ENCODE measurements around the gene EXOC6B.
"Not testable (repeated sequence)": the region's sequence is repeated elsewhere in the genome, so short reads cannot be mapped to it uniquely, and the experiment has no call there.

Gene EXOC6B

GRCh38 chr2:72548081-72548764 is 277.6 kb downstream of the EXOC6B start:
- DNase-seq (ENCODE audit: low spot score) = no peak

DNA sequence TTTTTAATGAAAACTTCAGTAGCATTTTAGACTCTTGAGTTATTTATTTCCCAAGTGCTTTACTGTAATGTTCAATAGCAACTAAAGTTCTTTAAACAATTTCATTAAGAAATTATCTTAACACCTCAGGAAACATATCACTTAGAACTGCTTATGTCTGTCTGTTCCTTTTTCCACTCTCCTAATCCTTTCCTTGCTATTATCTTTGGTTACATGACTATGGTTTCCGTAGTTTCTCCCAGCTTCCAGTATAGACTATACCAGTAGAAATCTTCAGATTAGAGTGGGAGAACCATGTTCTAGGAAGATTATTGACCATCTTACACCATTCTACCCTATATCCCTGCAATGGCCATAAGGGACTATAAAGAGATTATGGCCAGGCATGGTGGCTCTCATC is 280.0 kb downstream of the EXOC6B start:
- DNase-seq (ENCODE audit: low spot score) = no peak

- DNase-seq (ENCODE audit: low spot score) = no peak
These were observed 281.3 kb downstream of the EXOC6B start for GRCh38 chr2:72544554-72544953.

DNA sequence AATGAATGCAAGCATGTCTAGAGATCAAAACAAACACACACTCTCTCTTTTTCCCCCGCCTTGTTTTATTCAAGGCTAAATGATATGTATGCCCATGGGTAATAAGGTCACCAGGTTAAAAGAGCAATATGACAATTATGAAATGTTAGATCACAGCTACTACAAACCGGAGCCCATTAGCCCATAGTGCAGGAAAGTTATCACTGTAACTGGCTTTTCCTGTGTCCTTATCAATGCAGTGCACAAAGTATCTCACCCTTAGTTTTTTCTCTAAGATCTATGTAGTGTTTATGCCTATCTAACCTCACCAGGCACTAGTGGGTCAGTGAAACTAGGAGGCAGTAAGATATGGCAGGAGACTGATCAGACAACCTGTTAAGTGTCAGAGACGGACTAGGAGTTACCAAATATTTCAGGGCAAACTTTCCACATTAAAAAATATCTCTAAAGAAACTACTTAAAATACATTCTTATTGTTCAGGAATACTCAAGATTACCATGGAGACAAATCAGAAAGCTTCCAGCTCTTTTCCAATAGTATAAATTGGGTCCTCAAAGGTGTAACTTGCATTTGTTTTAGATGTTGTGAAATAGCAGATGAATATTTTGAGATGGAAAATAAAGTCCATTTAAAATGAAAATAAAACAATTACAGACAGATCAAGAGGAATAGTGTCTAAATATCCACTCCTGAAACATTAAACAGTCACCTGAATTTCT is 282.2 kb downstream of the EXOC6B start:
- DNase-seq (ENCODE audit: low spot score) = no peak

DNA sequence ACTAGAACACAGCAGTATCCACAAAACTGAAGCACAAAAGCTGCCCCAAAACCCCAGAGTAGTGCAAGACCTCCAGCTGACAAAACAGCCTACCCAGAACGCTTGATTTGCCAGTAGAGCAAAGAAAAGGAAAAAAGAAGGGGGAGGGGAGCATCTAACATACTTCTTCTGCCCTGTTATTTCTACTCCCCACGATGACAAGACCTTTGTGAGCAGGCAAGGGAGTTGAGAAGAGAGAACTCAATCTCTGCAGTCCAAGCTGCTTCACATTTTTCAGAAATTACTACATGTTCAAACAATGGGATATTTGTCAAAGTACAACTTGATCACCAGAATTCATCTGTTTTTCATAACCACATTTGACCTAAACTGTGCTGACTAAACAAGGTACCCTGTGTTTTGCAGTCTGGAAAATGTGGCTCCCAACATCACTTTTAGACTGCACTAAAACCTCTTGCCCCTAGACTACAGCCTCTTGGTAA is 286.7 kb downstream of the EXOC6B start:
- no peak for DNase-seq (ENCODE audit: low spot score)

DNA sequence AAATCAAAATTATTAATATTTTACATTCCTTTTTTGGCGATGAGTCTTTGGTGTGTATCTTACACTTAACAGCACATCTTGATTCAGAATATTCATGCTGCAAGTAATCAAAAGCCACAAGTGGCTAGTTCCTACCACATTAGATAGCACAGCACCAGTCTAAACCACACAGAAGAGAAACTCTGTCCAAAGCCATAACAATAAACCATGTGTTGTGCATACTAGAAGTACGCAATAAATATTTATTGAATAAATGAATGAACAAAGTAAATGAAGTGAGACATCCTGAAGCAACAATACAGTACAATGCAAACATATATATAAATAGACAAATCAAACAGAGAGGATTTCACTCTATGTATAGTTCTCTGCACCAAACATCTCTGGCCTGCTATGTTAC is 287.3 kb downstream of the EXOC6B start:
- no peak for DNase-seq (ENCODE audit: low spot score)

DNA sequence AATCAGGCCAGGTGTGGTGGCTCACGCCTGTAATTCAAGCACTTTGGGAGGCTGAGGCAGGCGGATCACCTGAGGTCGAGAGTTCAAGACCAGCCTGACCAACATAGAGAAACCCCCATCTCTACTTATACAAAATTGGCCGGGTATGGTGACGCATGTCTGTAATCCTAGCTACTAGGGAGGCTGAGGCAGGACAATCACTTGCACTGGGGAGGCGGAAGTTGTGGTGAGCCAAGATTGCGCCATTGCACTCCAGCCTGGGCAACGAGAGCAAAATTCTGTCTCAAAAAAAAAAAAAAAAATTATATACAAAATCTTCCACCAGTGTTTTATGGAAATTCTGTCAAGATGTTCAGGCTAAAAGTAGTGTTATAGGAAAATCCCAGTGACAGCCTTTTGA is 290.2 kb downstream of the EXOC6B start:
- DNase-seq (ENCODE audit: low spot score) = not testable (repeated sequence)

- no peak for DNase-seq (ENCODE audit: low spot score)
These were observed 292.1 kb downstream of the EXOC6B start for GRCh38 chr2:72533765-72534164.

DNA sequence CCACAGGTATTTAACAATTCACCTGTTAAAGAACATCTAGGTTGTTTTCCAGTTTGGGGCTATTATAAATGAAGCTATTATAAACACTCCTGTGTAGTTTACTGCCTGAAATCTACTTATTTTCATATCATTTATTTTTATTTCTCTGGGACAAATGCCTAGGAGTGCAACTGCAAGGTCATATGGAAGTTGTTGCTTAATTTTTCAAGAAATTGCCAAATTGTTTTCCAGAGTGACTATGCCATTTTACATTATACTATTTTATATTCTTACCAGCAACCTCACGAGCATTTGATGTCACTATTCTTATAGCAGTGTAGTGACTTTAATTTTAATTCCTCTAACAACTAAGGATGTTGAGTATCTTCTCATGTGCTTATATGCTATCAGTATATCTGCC is 298.4 kb downstream of the EXOC6B start:
- no peak for DNase-seq (ENCODE audit: low spot score)

GRCh38 chr2:72526623-72527022 is 299.2 kb downstream of the EXOC6B start:
- no peak for DNase-seq (ENCODE audit: low spot score)

DNA sequence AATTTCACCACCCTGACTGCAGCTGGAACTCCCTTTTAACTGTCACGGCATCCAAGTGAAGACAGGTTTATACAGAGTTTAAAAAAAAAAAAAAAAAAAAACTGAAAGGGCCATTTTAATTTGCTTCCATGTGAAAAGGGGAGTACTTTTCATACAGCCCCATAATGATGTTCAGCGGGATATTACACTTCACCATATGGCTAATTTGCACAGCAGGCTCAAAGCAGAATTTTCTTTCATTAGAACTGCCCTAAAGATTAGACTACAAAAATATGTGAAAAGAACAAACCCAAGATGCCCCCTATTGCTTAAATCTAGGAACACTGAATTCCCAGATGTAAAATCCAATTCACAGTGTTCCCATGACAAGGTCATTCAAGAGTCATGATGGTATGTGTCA is 301.8 kb downstream of the EXOC6B start:
- no peak for DNase-seq (ENCODE audit: low spot score)

DNA sequence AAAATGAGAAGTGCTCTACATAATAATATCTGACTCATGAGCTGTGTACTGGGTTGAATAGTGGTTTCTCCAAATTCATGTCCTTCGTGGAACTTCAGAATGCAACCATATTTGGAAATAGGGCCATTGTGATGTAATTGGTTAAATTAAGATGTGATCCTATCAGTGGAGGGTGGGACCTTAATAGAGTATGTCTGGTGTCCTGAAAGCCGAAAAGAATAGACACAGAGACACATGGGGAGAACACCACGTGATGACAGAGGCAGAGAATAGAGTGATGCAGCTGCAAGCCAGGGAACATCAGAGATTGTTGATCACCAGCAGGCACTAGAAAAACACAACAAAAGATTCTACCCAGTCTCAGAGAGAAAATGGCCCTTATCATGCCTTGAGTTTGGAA is 310.1 kb downstream of the EXOC6B start:
- no peak for DNase-seq (ENCODE audit: low spot score)

DNA sequence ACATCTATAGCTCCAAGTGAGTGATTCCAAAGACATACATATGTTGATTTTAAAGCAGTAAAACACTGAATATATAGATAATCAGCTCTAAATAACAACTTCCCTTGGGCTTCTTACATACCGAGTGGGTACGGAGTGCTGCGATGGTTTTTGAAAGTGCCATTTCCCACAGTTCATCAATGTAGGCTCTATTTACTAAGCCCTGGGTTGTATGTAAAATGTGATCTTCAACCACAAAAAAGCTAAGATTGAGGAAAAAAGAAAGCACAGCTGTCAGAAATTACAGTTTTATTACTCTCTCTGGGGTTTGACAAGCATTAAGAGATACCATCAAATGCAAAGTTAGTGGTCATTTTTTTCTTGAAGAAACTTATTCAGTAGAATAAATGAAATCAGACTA is 312.8 kb downstream of the EXOC6B start:
- DNase-seq (ENCODE audit: low spot score) = no peak

GRCh38 chr2:72512376-72512775 is 313.5 kb downstream of the EXOC6B start:
- no peak for DNase-seq (ENCODE audit: low spot score)

DNA sequence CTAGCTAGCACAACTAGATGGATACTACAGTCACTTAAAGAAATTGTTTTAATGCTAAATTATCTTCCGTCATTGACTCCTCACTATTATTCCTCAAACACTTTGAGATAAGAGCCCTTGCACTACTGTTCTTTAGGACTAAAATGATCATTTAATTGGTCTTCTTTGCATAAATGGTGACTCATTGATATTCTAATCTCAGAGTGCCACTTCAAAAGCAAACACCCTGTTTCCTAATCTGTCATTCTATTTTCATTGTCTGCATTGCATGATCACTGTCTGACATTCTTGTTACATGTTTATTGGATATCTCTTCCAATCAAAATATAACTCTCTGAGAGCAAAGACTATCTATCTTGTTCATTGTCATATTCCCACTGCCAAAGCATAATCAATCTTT is 313.9 kb downstream of the EXOC6B start:
- no peak for DNase-seq (ENCODE audit: low spot score)

DNA sequence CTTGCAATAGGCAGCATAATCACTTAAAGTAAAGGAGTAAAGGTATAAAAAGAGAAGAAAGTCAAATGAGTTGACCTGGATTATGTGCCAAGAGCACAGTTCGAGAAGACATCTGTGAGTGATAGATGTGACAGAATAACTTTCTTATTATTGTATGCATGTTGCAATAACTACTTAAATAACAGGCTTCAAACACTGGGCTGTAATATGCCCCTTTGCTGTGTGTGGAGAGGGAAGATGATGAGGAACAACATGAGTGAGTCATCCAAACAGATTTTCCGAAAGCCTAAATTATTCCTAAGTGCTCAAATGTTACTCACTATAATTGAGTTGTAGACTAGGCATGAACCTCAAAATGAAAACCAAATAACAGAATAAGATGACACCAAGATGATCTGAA is 328.1 kb downstream of the EXOC6B start:
- DNase-seq (ENCODE audit: low spot score) = no peak

DNA sequence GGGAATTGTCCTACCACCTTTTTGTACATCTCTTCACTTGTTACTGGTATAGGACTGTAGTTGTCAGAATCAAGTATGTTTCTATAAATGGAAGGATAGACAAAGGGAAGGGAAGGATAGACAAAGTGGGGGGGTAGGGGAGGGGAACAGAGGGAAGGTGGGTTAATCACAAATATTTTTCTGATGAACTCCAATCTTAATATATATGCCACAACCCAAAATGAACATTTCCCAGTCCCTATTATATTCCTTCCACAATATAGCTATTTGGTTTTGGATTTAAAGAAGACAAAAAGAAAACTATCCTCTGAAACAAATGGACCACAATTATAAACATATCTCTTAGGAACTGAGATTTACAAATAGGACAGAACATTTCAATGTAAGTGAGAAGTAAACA is 329.4 kb downstream of the EXOC6B start:
- DNase-seq (ENCODE audit: low spot score) = no peak

DNA sequence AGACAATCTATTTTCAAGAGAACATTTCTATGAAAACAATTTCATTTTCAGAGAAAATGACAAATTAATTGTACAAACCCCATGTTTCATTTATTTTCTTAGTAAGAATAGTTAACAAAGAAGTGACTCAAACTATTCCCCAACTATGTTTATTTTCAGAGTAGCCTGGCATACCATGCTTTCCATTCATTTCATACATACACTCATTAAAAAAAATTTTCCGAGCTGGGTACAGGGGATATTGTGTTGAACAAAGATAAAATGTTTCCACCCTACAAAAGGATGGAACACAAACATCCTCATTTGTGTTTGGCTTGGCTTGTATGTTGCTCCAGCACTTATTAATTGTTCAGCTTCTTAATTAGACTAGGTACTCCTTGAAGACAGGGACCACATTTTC is 331.4 kb downstream of the EXOC6B start:
- DNase-seq (ENCODE audit: low spot score) = no peak

DNA sequence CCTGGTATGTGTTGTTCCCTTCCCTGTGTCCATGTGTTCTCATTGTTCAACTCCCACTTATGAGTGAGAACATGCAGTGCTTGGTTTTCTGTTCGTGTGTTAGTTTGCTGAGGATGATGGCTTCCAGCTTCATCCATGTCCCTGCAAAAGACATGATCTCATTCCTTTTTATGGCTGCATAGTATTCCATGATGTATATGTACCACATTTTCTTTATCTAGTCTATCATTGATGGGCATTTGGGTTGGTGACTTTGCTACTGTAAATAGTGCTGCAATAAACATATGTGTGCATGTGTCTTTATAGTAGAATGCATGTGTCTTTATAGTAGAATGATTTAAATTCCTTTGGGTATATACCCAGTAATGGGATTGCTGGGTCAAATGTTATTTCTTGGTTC is 341.2 kb downstream of the EXOC6B start:
- DNase-seq (ENCODE audit: low spot score) = not testable (repeated sequence)

- DNase-seq (ENCODE audit: low spot score) = no peak
These were observed 342.5 kb downstream of the EXOC6B start for GRCh38 chr2:72483346-72483745.

DNA sequence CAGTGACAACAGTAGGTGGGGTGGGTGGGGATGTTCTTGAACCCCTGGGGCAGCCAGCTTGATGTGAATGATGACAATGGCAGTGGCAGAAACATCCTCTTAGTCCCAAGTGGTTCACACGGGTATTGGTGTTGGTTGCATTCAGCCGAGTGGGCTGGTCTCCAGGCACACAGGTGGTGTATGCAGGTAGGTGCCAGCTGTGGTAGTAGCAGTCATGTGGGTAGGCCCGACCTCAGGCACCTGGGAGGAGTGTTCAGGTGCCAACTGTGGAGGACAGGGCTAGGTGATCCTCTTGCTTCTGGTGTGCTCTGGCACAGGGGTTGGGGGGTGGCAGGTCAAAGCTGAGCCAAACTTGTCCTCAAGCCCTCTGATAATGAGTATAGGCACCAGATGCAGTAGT is 350.6 kb downstream of the EXOC6B start:
- no peak for DNase-seq (ENCODE audit: low spot score)

GRCh38 chr2:72457801-72458516 is 367.9 kb downstream of the EXOC6B start:
- DNase-seq (ENCODE audit: low spot score) = no peak

- DNase-seq (ENCODE audit: low spot score) = no peak
These were observed 371.6 kb downstream of the EXOC6B start for GRCh38 chr2:72454189-72454588.
